Spinal cord (tissue), 10 donors: ENCODE data around the gene CSMD2. TPM values are rescaled to one million over a fixed set of nuclear protein-coding genes. Genes with fewer than 3 reads are reported as not detected.

Experiments
- DNase-seq, 6 donors: peaks; one replicate each; pipeline versions ENCODE4 v3.0.0 to v3.0.0-alpha.2; 2013 to 2015; ENCODE audit warnings: low spot score in 6 of 6, low read depth in 4 of 6
- H3K27ac ChIP-seq: one replicate; pipeline ENCODE4 v1.5.1; 2013; ENCODE audit warnings: low read depth, low read length, control low read depth
- H3K27me3 ChIP-seq: one replicate; pipeline ENCODE4 v1.6.1; 2013; ENCODE audit warnings: low read length; ENCODE audit not compliant: control insufficient read depth, insufficient read depth
- H3K36me3 ChIP-seq: one replicate; pipeline ENCODE4 v1.6.1; 2013; ENCODE audit warnings: low read length; ENCODE audit not compliant: control insufficient read depth, insufficient read depth
- H3K4me1 ChIP-seq: one replicate; pipeline ENCODE4 v1.6.1; 2013; ENCODE audit warnings: low read length; ENCODE audit not compliant: control insufficient read depth, insufficient read depth
- H3K4me3 ChIP-seq: one replicate; pipeline ENCODE4 v1.5.1; 2013; ENCODE audit warnings: low read depth, low read length, control low read depth
- H3K9me3 ChIP-seq: one replicate; pipeline ENCODE4 v1.6.1; 2013; ENCODE audit warnings: low read length; ENCODE audit not compliant: control insufficient read depth, insufficient read depth
- WGBS: methylation state at CpG from one replicate; pipeline ENCODE4 v1.1.5; 2013; ENCODE audit warnings: missing lambda C conversion rate; ENCODE audit not compliant: insufficient coverage; 5-methylcytosine and 5-hydroxymethylcytosine counted together
- polyA plus RNA-seq, 2 donors: library from polyadenylated mRNA; unstranded; fragments of 120-200 nt; gene quantifications; one replicate each; pipeline ENCODE4 v1.2.1, GENCODE V29; 2013; ENCODE audit not compliant: insufficient read length in 2 of 2
- total RNA-seq, 2 donors: library from RNA; depleted of rRNA in 1 of 2; stranded (reverse); fragments of 120-200 nt in 1 of 2; fragments of >200 nt in 1 of 2; gene quantifications; one replicate each; pipeline versions ENCODE4 v1.2.3 to v1.2.4, GENCODE V29; 2013 to 2014
- donor health status: healthy.

Gene CSMD2
- total and polyA plus RNA-seq, 4 donors, result 16.0 to 26.4 (median 22.2) TPM

DNA sequence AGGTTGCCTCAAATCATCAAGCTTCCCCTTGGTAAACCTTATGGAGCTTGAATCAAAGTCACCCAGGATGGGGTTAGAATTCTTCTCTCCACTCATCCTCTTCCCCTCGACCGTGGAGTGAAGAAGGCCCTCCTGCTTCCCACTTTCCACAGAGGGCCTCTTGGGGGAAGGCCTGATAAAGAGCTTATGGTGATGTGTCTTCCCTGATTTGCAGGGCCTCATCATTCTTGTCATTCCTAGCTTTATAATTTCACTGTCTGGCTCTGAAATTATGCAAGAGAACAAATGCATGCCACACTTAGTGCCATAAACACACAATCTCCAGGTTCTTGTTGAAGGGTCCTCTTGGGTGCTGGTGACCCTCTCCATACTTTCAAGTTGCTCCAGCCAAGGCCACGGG is 199.9 kb downstream of the CSMD2 start:
- no peak for DNase-seq
- Histone ChIP-seq H3K27me3 (no peaks in the 10 kb centered on the region), H3K27ac (no peak overlapping the region), H3K9me3 (no peaks in the 10 kb centered on the region), H3K36me3 (no peaks in the 10 kb centered on the region), H3K4me3 (no peak overlapping the region), H3K4me1 (peaks cover 11% of the 10 kb centered on the region)
- no CpG with 5 or more reads among the region's 3 CpGs for WGBS

DNA sequence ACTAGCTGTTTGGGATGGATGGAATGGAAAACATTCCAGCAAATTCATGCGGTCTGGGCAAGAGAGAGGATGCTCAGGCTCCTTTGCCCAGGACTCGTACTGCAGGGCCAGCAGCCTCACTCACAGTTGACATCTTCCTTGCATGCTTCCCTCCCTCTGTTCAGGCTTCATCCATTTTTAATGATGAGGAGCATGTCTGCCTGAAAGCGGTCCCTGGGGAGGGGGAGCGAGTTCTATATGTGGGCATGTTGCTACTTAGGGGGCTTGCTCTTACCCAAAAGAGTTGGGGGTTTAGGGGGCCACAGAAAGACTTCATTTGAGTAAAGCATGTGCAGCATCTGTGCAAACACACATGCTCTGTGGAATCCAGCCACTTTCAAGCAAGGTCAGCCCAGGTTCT is 203.0 kb downstream of the CSMD2 start:
- no peak for DNase-seq
- Histone ChIP-seq H3K27me3 (no peaks in the 10 kb centered on the region), H3K4me1 (peaks cover 31% of the 10 kb centered on the region), H3K36me3 (no peaks in the 10 kb centered on the region), H3K9me3 (no peaks in the 10 kb centered on the region), H3K27ac (no peak overlapping the region), H3K4me3 (no peak overlapping the region)
- 97% methylated on average over 4 of the region's 4 CpGs for WGBS

DNA sequence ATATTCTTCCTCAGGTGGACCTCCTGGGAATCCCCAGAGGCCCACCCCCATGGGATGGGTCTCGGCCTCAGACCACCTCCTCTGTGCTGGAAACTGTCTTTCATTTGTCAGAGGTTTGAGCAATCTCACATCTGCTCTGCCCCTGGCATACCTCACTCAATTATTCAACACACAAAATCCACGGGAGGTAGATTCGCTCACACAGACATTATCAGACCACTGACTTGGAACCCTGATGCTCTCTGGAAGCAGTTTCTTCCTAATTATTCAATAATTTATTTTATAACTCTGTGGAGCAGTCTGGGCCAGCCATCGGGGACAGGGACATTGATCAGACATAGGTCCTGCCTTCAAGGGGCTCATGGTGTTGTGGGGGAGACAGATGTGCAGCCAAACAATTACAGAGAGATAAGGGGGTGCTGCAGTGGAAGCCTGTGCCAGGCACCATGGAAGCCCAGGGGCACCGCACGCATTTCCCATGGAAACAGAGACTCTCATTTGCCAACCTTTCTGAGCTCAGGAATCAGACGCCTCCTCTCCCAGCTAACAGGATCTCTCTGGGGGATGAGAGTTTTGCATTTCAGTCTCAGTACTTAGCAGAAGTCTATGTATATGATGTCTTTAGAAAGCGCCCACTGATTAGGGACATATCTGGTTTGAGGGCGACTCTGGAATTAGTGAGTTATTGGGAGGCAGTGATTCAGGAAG is 204.7 kb downstream of the CSMD2 start:
- no peaks in the 10 kb centered on the region for H3K27me3 ChIP-seq
- no peaks in the 10 kb centered on the region for H3K36me3 ChIP-seq
- no peaks in the 10 kb centered on the region for H3K9me3 ChIP-seq
- DNase-seq, result peak in 1 of 6 donors; percentile 82
- H3K4me1 ChIP-seq, result peaks cover 31% of the 10 kb centered on the region
- H3K27ac ChIP-seq, result no peak overlapping the region
- H3K4me3 ChIP-seq, result no peak overlapping the region
- WGBS, result 71% methylated on average over 4 of the region's 9 CpGs

DNA sequence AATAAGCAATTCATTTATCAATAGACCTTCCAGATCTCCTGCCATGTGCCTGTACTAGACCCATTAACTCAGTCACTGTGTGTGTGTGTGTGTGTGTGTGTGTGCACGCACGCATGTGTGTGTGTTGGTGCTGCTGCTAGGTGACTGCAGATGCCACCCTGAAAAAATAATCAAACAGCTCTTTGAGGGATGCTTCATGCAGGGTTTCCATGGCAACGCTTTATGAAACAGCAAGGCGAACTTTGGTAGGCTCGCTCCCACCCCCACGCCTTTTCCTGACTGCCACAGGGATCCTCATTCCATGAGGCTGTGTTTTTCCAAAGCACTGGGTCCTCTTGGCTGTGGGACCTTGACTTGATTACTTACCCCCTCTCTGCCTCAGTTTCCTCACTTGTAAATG is 207.2 kb downstream of the CSMD2 start:
- Histone ChIP-seq H3K27ac (no peak overlapping the region), H3K36me3 (peaks cover 2% of the 10 kb centered on the region), H3K4me1 (peaks cover 31% of the 10 kb centered on the region), H3K27me3 (no peaks in the 10 kb centered on the region), H3K4me3 (no peak overlapping the region), H3K9me3 (no peaks in the 10 kb centered on the region)
- peak in 4 of 6 donors; percentile 45 to 97 (median 66) for DNase-seq
- 79% methylated on average over 5 of the region's 6 CpGs for WGBS

DNA sequence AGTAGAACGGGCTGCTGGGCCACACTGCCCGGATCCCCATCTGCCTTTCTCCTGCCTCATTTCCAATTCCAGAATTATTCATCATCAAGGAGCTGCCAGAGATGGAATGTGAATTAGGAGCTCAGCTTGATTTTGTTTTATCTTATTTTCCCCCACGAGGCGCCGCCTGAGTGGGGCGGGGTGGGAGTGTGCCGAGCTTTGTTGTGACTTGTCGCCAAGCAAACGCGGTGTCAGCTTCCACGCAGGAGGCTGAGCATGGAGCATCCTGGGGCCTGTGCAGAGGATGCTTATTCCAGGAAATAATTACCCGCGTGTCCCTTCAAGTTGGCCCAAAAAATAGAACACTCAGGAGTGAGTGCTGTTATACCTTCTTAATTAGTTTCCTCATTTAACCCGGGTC is 209.9 kb downstream of the CSMD2 start:
- Histone ChIP-seq H3K9me3 (no peaks in the 10 kb centered on the region), H3K27ac (no peak overlapping the region), H3K4me3 (no peak overlapping the region), H3K4me1 (peaks cover 20% of the 10 kb centered on the region), H3K27me3 (no peaks in the 10 kb centered on the region), H3K36me3 (peaks cover 5% of the 10 kb centered on the region)
- WGBS, result 77% methylated on average over 7 of the region's 14 CpGs
- DNase-seq, result no peak

DNA sequence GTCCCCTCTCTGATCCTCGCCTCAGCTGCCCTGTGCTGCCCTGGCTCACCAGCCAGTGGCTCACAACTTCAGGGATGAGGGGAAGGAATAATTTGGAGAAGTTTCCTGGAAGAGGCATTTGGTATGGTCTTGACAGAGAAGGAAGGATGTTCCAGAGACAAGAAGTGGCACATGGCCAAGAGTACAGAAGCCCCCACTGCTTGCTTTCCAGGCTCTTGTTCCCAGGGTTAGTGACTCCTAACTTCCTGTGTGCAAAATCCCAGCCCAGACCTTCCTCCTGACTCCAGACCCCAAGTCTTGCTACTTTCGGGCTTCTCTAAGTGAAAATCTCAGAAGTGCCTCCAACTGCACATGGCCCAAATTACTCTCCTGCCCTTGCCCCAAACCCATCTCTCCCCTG is 215.5 kb downstream of the CSMD2 start:
- H3K27me3 ChIP-seq, result no peaks in the 10 kb centered on the region
- 90% methylated on average over 2 of the region's 2 CpGs for WGBS
- H3K9me3 ChIP-seq, result no peaks in the 10 kb centered on the region
- H3K4me1 ChIP-seq, result peaks cover 9% of the 10 kb centered on the region
- H3K36me3 ChIP-seq, result peaks cover 3% of the 10 kb centered on the region
- H3K27ac ChIP-seq, result no peak overlapping the region
- no peak overlapping the region for H3K4me3 ChIP-seq
- DNase-seq, result no peak

DNA sequence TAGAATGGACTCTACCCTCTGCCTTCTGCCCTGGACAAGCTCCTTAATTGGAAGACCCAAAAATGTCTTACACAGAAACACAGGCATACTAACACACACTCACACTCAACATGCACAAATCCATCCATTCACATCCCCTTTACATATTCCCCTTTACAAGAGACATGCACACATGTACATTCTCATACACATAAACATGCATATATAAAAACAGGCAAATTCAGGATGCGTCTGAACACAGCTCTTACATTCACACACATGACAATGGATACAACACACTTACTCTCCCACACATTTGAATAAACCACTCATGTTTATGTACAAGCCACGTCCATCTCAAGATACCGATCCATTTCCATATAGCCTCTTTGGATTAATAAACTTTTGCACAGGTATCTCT is 216.7 kb downstream of the CSMD2 start:
- no peak overlapping the region for H3K27ac ChIP-seq
- H3K4me3 ChIP-seq, result no peak overlapping the region
- 93% methylated on average over 3 of the region's 3 CpGs for WGBS
- H3K4me1 ChIP-seq, result peaks cover 9% of the 10 kb centered on the region
- peaks cover 3% of the 10 kb centered on the region for H3K36me3 ChIP-seq
- no peaks in the 10 kb centered on the region for H3K27me3 ChIP-seq
- no peak for DNase-seq
- H3K9me3 ChIP-seq, result no peaks in the 10 kb centered on the region

DNA sequence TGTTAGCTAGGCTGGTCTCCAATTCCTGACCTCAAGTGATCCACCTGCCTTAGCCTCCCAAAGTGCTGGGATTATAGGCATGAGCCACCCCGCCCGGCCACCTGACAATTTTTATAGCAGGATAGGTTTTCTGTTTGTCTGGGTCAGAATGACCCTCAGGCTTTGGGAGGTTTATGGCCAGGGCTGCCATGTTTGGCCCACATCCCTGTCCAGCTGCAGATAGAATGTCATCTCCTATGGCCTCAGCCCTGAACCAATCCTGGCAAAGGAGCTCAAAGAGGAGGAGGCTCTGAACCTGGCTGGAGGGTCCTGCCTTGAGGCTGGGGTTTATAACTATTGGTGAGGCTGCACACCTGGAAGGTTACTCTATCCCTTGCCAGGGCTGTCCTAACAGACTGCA is 218.2 kb downstream of the CSMD2 start:
- no peak overlapping the region for H3K4me3 ChIP-seq
- WGBS, result no CpG with 5 or more reads among the region's 2 CpGs
- no peak overlapping the region for H3K27ac ChIP-seq

DNA sequence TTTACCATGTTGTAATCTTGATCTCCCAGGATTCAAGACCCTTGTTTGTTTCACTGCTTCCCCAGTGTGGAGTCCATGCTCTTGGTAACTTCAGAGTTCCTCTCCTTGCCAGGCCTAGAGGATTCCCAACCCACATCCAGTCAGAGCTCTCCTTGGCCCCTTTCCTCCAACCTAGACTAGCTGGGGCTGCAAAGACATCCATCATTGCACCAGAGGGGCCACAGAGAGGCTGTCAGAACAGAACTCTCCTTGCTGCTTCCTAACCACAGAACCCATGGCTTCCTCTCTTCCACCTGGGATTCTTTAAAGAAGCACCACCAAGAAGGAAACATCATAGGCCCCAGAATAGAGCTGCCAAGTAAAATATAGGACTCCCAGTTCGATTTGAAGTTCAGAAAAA is 220.2 kb downstream of the CSMD2 start:
- peaks cover 8% of the 10 kb centered on the region for H3K4me1 ChIP-seq
- no peaks in the 10 kb centered on the region for H3K27me3 ChIP-seq
- H3K36me3 ChIP-seq, result no peaks in the 10 kb centered on the region
- no CpG with 5 or more reads among the region's 1 CpG for WGBS
- H3K27ac ChIP-seq, result no peak overlapping the region
- no peak for DNase-seq
- no peaks in the 10 kb centered on the region for H3K9me3 ChIP-seq
- H3K4me3 ChIP-seq, result no peak overlapping the region

More for the DNA sequence above, 218.2 kb downstream of the CSMD2 start:
- DNase-seq, result no peak
- no peaks in the 10 kb centered on the region for H3K9me3 ChIP-seq
- peaks cover 3% of the 10 kb centered on the region for H3K36me3 ChIP-seq
- H3K27me3 ChIP-seq, result no peaks in the 10 kb centered on the region
- peaks cover 9% of the 10 kb centered on the region for H3K4me1 ChIP-seq

DNA sequence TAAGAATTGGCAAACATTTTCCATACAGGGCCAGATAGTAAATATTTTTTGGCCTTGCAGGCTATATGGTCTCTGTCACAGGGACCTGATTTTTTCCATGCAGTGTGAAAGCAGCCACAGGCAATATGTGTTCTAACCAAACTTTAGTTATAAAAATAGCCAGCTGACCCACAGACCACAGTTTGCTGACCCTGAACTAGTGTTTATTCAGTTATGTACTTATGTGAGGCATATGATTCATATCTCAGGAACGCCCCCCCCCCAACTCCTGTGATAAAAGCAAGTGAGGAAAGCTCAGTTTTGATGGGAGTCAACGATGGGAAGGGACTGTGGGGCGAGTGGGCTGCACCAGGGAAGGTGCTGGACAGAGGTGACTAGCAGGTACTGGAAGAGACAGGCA is 221.1 kb downstream of the CSMD2 start:
- H3K36me3 ChIP-seq, result no peaks in the 10 kb centered on the region
- H3K4me3 ChIP-seq, result no peak overlapping the region
- no peaks in the 10 kb centered on the region for H3K27me3 ChIP-seq
- WGBS, result 100% methylated on average over 2 of the region's 3 CpGs
- H3K9me3 ChIP-seq, result no peaks in the 10 kb centered on the region
- H3K27ac ChIP-seq, result no peak overlapping the region
- H3K4me1 ChIP-seq, result no peaks in the 10 kb centered on the region
- DNase-seq, result no peak
